ENCODE results near the gene TSPAN4.

The TSPAN4 gene

GRCh38 chr11:862696-863022 lies 20.0 kb downstream of the TSPAN4 start:
- in situ Hi-C loops (cut with HindIII; ENCODE audit: low sequenced_read_pairs): loop anchor here (5.0 kb wide), 1 partner anchor 50 kb away; the partner anchor contains the start of gene CHID1

- in situ Hi-C loops (cut with HindIII; ENCODE audit: low sequenced_read_pairs): loop anchor here (5.0 kb wide), 1 partner anchor 49 kb away; the partner anchor contains the start of gene CHID1
Observed at GRCh38 chr11:863023-863909, 20.6 kb downstream of the TSPAN4 start.

- in situ Hi-C loops (cut with HindIII; ENCODE audit: low sequenced_read_pairs): loop anchor here (5.0 kb wide), 1 partner anchor 48 kb away; the partner anchor contains the start of gene CHID1
Observed at GRCh38 chr11:863910-864827, 21.5 kb downstream of the TSPAN4 start.

GRCh38 chr11:864898-865297 lies 22.2 kb downstream of the TSPAN4 start:
- in situ Hi-C loops (cut with HindIII; ENCODE audit: low sequenced_read_pairs): loop anchor here (5.0 kb wide), 1 partner anchor 47 kb away; the partner anchor contains the start of gene CHID1

GRCh38 chr11:865462-866430 lies 23.1 kb downstream of the TSPAN4 start:
- in situ Hi-C loops (cut with HindIII; ENCODE audit: low sequenced_read_pairs): no loop called here

GRCh38 chr11:866481-866880 lies 23.8 kb downstream of the TSPAN4 start:
- in situ Hi-C loops (cut with HindIII; ENCODE audit: low sequenced_read_pairs): no loop called here

GRCh38 chr11:867856-868358 lies 25.3 kb downstream of the TSPAN4 start:
- in situ Hi-C loops (cut with HindIII; ENCODE audit: low sequenced_read_pairs): no loop called here

GRCh38 chr11:868394-868793 lies 25.7 kb downstream of the TSPAN4 start:
- in situ Hi-C loops (cut with HindIII; ENCODE audit: low sequenced_read_pairs): no loop called here

GRCh38 chr11:868802-869201 lies 26.1 kb downstream of the TSPAN4 start:
- in situ Hi-C loops (cut with HindIII; ENCODE audit: low sequenced_read_pairs): no loop called here

GRCh38 chr11:869399-870126 lies 26.9 kb downstream of the TSPAN4 start:
- in situ Hi-C loops (cut with HindIII; ENCODE audit: low sequenced_read_pairs): no loop called here

- in situ Hi-C loops (cut with HindIII; ENCODE audit: low sequenced_read_pairs): no loop called here
Observed at GRCh38 chr11:870127-870413, 27.4 kb downstream of the TSPAN4 start.

GRCh38 chr11:870418-870817 lies 27.8 kb downstream of the TSPAN4 start:
- in situ Hi-C loops (cut with HindIII; ENCODE audit: low sequenced_read_pairs): no loop called here

- in situ Hi-C loops (cut with HindIII; ENCODE audit: low sequenced_read_pairs): no loop called here
Observed at GRCh38 chr11:871472-871871, 28.8 kb downstream of the TSPAN4 start.

GRCh38 chr11:872799-873198 lies 30.1 kb downstream of the TSPAN4 start:
- in situ Hi-C loops (cut with HindIII; ENCODE audit: low sequenced_read_pairs): no loop called here

GRCh38 chr11:873706-874105 lies 31.1 kb downstream of the TSPAN4 start:
- in situ Hi-C loops (cut with HindIII; ENCODE audit: low sequenced_read_pairs): no loop called here

GRCh38 chr11:875203-875602 lies 32.6 kb downstream of the TSPAN4 start:
- in situ Hi-C loops (cut with HindIII; ENCODE audit: low sequenced_read_pairs): no loop called here

GRCh38 chr11:875769-876301 lies 33.2 kb downstream of the TSPAN4 start:
- in situ Hi-C loops (cut with HindIII; ENCODE audit: low sequenced_read_pairs): no loop called here

GRCh38 chr11:876545-876944 lies 33.9 kb downstream of the TSPAN4 start:
- in situ Hi-C loops (cut with HindIII; ENCODE audit: low sequenced_read_pairs): no loop called here

- in situ Hi-C loops (cut with HindIII; ENCODE audit: low sequenced_read_pairs): no loop called here
Observed at GRCh38 chr11:877565-877964, 34.9 kb downstream of the TSPAN4 start.

All from DLD1 (cell line).